ENCODE data around the gene CAAP1. TPM values are rescaled to one million over a fixed set of nuclear protein-coding genes. Genes with fewer than 3 reads are reported as not detected.

Gene CAAP1
- total and polyA plus RNA-seq, 10 of the 15 experiments (the other 5 are each of a cell fraction or from before 2014, with no cell fraction given), result 11.0 to 27.5 (median 20.5) TPM

DNA sequence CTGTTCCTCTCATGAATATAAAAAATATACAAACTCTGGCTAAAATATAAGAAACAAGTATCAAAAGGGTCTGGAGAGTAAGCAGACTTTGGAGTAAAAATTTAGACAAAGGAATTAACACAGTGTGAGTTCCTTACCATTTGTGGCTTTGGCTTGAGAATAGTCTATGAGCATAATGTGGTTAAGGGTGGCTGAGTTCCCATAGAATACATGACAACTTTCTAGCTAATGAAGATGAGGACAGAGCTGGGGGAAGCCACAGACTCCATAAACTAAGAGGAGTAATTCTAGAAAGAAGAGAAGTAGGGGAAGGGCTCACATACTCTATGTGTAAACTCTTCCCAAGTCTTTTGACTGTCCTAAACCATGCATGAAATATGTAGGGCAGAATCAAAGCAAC, 79.4 kb downstream of the CAAP1 start:
- ChIA-PET CTCF (interaction anchor here (0.6 to 1.5 kb wide), 2 partner anchors 67 to 940 kb away, joined by 3 to 4 read pairs; no protein-coding TSS in a partner anchor), SMC1A (ENCODE audit: uncharacterized antibody, unreplicated experiment) (interaction anchor here (0.6 kb wide), 1 partner anchor 103 kb away, joined by 3 read pairs; no protein-coding TSS in a partner anchor), RAD21 (ENCODE audit: unreplicated experiment) (no interaction called here), POLR2A (no interaction called here)
- H3K9ac ChIP-seq (ENCODE audit: control insufficient read depth, insufficient read depth, low read length), result no peak overlapping the region
- H3K9me3 ChIP-seq (replicated peaks; ENCODE audit: control insufficient read depth, insufficient read depth, low read length), result peaks cover 3% of the 10 kb centered on the region; the same call in 2 of the 3 replicates
- no peaks in the 10 kb centered on the region for H4K20me1 ChIP-seq (ENCODE audit: control insufficient read depth, insufficient read depth)
- no peak overlapping the region for H3K4me3 ChIP-seq
- no peak overlapping the region for H2AFZ ChIP-seq (ENCODE audit: control insufficient read depth, low read depth, low read length)
- H3K36me3 ChIP-seq (ENCODE audit: control insufficient read depth in 2 of 2, insufficient read depth in 2 of 2, low read length in 1 of 2), result no peaks in the 10 kb centered on the region
- H3K4me1 ChIP-seq (ENCODE audit: control insufficient read depth, insufficient read depth, low read length), result no peaks in the 10 kb centered on the region
- intact Hi-C loops (cut with micrococcal nuclease; ENCODE audit: unreplicated experiment) (no loop called here), in situ Hi-C loops (cut with MboI) (no loop called here)
- no peak overlapping the region for H3K4me2 ChIP-seq (ENCODE audit: control insufficient read depth, insufficient read depth)
- H3K27ac ChIP-seq (ENCODE audit: control insufficient read depth, insufficient read depth), result no peak overlapping the region
- FAIRE-seq (no peak), DNase-seq (ENCODE audit: low read depth, low spot score) (peak; percentile 28), ATAC-seq (peak; percentile 74)
- TF ChIP-seq MTA2 (IDR thresholded peaks at IDR 0.05; ENCODE audit: low read depth), result peak; percentile 66; the same call in 1 of the 2 replicates
- no peak for TF ChIP-seq SMAD5 (IDR thresholded peaks at IDR 0.05; ENCODE audit: low read depth)
- TF ChIP-seq POLR2AphosphoS5 (IDR thresholded peaks at IDR 0.05; ENCODE audit: low read length), result no peak
- TF ChIP-seq USF1 (IDR thresholded peaks at IDR 0.05; ENCODE audit: borderline replicate concordance, extremely low read length, insufficient read depth, low read depth, low read length), result no peak
- TF ChIP-seq SP1 (IDR thresholded peaks at IDR 0.05; ENCODE audit: low read depth, low read length), result no peak
- TF ChIP-seq CTCF (IDR thresholded peaks at IDR 0.05 in 2 of 3, conservative IDR thresholded peaks at IDR 0.05 in 1 of 3; ENCODE audit: control insufficient read depth in 2 of 3, extremely low read depth in 1 of 3, insufficient read depth in 1 of 3, low read depth in 3 of 3, low read length in 3 of 3), result no peak
- TF ChIP-seq ESRRA (IDR thresholded peaks at IDR 0.05; ENCODE audit: low read length), result no peak
- no peak for TF ChIP-seq YY1 (IDR thresholded peaks at IDR 0.05; ENCODE audit: low read depth, low read length)
- TF ChIP-seq MYB (IDR thresholded peaks at IDR 0.05; ENCODE audit: borderline replicate concordance, low read depth, low read length), result no peak
- no peak for TF ChIP-seq NR2F1 (conservative IDR thresholded peaks at IDR 0.05)
- peak; percentile 34; the same call in 1 of the 2 replicates for TF ChIP-seq RUNX3 (IDR thresholded peaks at IDR 0.05; ENCODE audit: low read length)
- TF ChIP-seq IKZF2 (IDR thresholded peaks at IDR 0.05), result peak; percentile 26 to 34; a peak in 2 of 4 replicates
- BruUV-seq (replicated peaks), result no TSS peak
- H3K27me3 ChIP-seq (replicated peaks in 1 of 2; ENCODE audit: control insufficient read depth in 2 of 2, insufficient read depth in 2 of 2, low read length in 1 of 2), result no peaks in the 10 kb centered on the region
- H3K79me2 ChIP-seq (ENCODE audit: control insufficient read depth, insufficient read depth, low read length), result no peaks in the 10 kb centered on the region
